PC-3 (cell line): Measurements from ENCODE around the gene CDKN2B-AS1. TPM values are rescaled to one million over a fixed set of nuclear protein-coding genes. Genes with fewer than 3 reads are reported as not detected.

Experiments
- ATAC-seq: fragments of 200-7000 bp; cut with Tn5 transposase; 2 replicates; pipeline ENCODE4 v1.9.1; 2020; ENCODE audit warnings: mild to moderate bottlenecking, moderate library complexity
- BruUV-seq: library from RNA; stranded (reverse); fragments of 400-500 nt; replicated peaks from 2 replicates; lab custom pipeline; 2021; lab: Mats Ljungman, UMichigan
- CTCF ChIA-PET: fragments of 300-600 bp; sonication (Branson Sonifier 250); formaldehyde crosslinking; loops from one replicate; lab custom pipeline; 2022; ENCODE audit warnings: antibody characterized with exemption; lab: Charles Lee
- POLR2A ChIA-PET: fragments of 300-600 bp; sonication (Branson Sonifier 250); formaldehyde crosslinking; loops from one replicate; lab custom pipeline; 2022; ENCODE audit warnings: antibody characterized with exemption; ENCODE audit not compliant: unreplicated experiment; lab: Charles Lee
- DNase-seq: peaks from one replicate; pipeline ENCODE4 v3.0.0-alpha.2; 2015
- H2AFZ ChIP-seq: fragments of 300-600 bp; sonication (generic); 2 replicates; pipeline ENCODE4 v1.6.0; 2016; ENCODE audit warnings: antibody characterized with exemption, low read length
- H3F3A ChIP-seq: fragments of 300-600 bp; sonication (generic); one replicate; pipeline ENCODE4 v1.6.0; 2017; ENCODE audit warnings: antibody characterized with exemption, low read length, control low read depth, mild to moderate bottlenecking; ENCODE audit not compliant: unreplicated experiment
- H3K27ac ChIP-seq: fragments of 300-600 bp; sonication (generic); 2 replicates; pipeline ENCODE4 v1.5.1; 2016; ENCODE audit warnings: mild to moderate bottlenecking, low read length
- H3K27me3 ChIP-seq: fragments of 300-600 bp; sonication (generic); 2 replicates; pipeline ENCODE4 v1.6.1; 2016; ENCODE audit warnings: low read length, mixed read lengths
- H3K36me3 ChIP-seq: fragments of 300-600 bp; sonication (generic); 2 replicates; pipeline ENCODE4 v1.6.1; 2016; ENCODE audit warnings: low read depth, mixed run types, low read length, mixed read lengths
- H3K4me1 ChIP-seq: fragments of 300-600 bp; sonication (generic); 2 replicates; pipeline ENCODE4 v1.5.1; 2016; ENCODE audit warnings: low read length; ENCODE audit not compliant: insufficient read depth
- H3K4me2 ChIP-seq: fragments of 300-600 bp; sonication (generic); 2 replicates; pipeline ENCODE4 v1.6.0; 2016; ENCODE audit warnings: low read length
- H3K4me3 ChIP-seq: fragments of 300-600 bp; sonication (generic); 2 replicates; pipeline ENCODE4 v1.5.1; 2016; ENCODE audit warnings: mild to moderate bottlenecking, low read length, mixed read lengths
- H3K79me2 ChIP-seq: fragments of 300-600 bp; sonication (generic); 2 replicates; pipeline ENCODE4 v1.6.1; 2017; ENCODE audit warnings: low read length, mixed read lengths
- H3K9ac ChIP-seq: fragments of 300-600 bp; sonication (generic); 2 replicates; pipeline ENCODE4 v1.6.0; 2016; ENCODE audit warnings: mild to moderate bottlenecking, low read length
- H3K9me2 ChIP-seq: fragments of 300-600 bp; sonication (generic); replicated peaks from 2 replicates; pipeline ENCODE4 v1.6.1; 2016; ENCODE audit warnings: mixed run types, low read length, mixed read lengths
- H3K9me3 ChIP-seq: fragments of 300-600 bp; sonication (generic); 2 replicates; pipeline ENCODE4 v1.6.1; 2016; ENCODE audit warnings: low read length, mixed read lengths
- H4K20me1 ChIP-seq: fragments of 300-600 bp; sonication (generic); 2 replicates; pipeline ENCODE4 v1.6.1; 2016; ENCODE audit warnings: low read length, mixed read lengths
- EZH2 ChIP-seq: fragments of 300-600 bp; sonication (generic); IDR thresholded peaks from one replicate; pipeline ENCODE4 v1.6.1; 2017; ENCODE audit warnings: antibody characterized with exemption, mild to moderate bottlenecking, low read length; ENCODE audit not compliant: unreplicated experiment
- EZH2phosphoT487 ChIP-seq: fragments of 300-600 bp; sonication (generic); IDR thresholded peaks from 2 replicates; pipeline ENCODE4 v1.6.1; 2018; ENCODE audit warnings: mild to moderate bottlenecking, antibody characterized with exemption, low read length, borderline replicate concordance
- intact Hi-C: fragments of 100-400 bp; cut with micrococcal nuclease; formaldehyde crosslinking; loops from 2 replicates; pipeline ENCODE4 v1.9.0; 2023
- total RNA-seq: library from RNA; depleted of rRNA; stranded (reverse); fragments of >200 nt; gene quantifications from 2 replicates; pipeline ENCODE4 v1.2.3, GENCODE V29; 2014
- TF ChIP-seq, protein P1 (sequence below): fragments of 300-600 bp; sonication (generic); conservative IDR thresholded peaks from 2 replicates; pipeline ENCODE4 v1.5.1; 2017; ENCODE audit warnings: antibody characterized with exemption, low read depth, mild to moderate bottlenecking, low read length

CDKN2B-AS1 gene
- total RNA-seq, 1 experiment from 2014 or later, result 2.0 TPM

DNA sequence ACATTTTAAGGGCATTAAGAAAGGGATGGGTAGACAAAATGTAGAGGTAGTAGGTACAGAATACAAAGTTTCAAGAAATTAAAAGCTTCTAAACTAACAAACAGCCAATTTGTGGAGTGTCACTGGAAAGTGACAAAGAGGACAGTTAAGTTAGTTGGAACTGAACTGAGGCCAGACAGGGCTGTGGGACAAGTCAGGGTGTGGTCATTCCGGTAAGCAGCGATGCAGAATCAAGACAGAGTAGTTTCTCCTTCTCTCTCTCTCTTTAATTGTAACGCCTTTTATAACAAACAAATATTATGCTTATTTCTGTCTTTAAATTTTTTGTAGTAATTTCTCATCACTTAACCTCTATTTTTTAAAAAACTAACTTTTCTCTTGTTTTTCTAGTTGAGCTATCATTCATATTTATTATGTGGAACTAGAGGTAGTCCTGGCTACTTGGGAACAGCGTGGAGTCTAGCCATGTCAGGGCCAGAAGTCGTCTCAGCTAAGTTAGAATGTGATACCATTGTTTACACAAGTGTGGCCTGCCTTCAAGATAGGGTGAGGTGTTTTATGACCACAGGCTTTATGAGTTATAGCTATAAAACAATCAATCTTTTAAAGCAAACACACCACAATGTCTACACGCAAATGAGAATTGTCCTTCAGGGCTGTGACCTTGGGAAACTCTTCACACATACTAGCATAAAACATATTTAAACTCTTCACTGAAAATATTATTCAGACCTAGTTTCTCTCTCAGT, 129.8 kb downstream of the CDKN2B-AS1 start:
- Histone ChIP-seq H3K36me3 (no peaks in the 10 kb centered on the region), H4K20me1 (no peaks in the 10 kb centered on the region), H3K4me2 (peak overlapping the region; percentile 45), H3K79me2 (no peaks in the 10 kb centered on the region), H3K4me3 (no peak overlapping the region; the same call in 1 of the 2 replicates), H3F3A (no peaks in the 10 kb centered on the region), H3K9me2 (no peaks in the 10 kb centered on the region), H3K9ac (peak overlapping the region; percentile 31; the same call in 1 of the 2 replicates), H3K9me3 (no peaks in the 10 kb centered on the region), H3K4me1 (peaks cover 14% of the 10 kb centered on the region), H2AFZ (peak overlapping the region; percentile 27; the same call in 1 of the 2 replicates), H3K27ac (peak overlapping the region; percentile 71), H3K27me3 (no peaks in the 10 kb centered on the region)
- TSS peak; percentile 75 for BruUV-seq
- intact Hi-C loops, result loop anchor here (1.0 to 5.0 kb wide), 3 partner anchors 35 to 117 kb away; partner anchors contain the start of gene CDKN2B
- ATAC-seq (peak; percentile 100), DNase-seq (peak; percentile 73)
- POLR2A ChIA-PET, result interaction anchor here (0.6 kb wide), 2 partner anchors 20 to 116 kb away, joined by 3 read pairs; partner anchors contain the start of gene CDKN2B
- TF ChIP-seq EZH2, result no peak
- TF ChIP-seq EZH2phosphoT487, result no peak
- TF ChIP-seq, protein P1, sequence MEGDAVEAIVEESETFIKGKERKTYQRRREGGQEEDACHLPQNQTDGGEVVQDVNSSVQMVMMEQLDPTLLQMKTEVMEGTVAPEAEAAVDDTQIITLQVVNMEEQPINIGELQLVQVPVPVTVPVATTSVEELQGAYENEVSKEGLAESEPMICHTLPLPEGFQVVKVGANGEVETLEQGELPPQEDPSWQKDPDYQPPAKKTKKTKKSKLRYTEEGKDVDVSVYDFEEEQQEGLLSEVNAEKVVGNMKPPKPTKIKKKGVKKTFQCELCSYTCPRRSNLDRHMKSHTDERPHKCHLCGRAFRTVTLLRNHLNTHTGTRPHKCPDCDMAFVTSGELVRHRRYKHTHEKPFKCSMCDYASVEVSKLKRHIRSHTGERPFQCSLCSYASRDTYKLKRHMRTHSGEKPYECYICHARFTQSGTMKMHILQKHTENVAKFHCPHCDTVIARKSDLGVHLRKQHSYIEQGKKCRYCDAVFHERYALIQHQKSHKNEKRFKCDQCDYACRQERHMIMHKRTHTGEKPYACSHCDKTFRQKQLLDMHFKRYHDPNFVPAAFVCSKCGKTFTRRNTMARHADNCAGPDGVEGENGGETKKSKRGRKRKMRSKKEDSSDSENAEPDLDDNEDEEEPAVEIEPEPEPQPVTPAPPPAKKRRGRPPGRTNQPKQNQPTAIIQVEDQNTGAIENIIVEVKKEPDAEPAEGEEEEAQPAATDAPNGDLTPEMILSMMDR, result no peak
- CTCF ChIA-PET, result interaction anchor here (0.5 kb wide), 1 partner anchor 34 kb away, joined by 3 read pairs; no protein-coding TSS in a partner anchor

DNA sequence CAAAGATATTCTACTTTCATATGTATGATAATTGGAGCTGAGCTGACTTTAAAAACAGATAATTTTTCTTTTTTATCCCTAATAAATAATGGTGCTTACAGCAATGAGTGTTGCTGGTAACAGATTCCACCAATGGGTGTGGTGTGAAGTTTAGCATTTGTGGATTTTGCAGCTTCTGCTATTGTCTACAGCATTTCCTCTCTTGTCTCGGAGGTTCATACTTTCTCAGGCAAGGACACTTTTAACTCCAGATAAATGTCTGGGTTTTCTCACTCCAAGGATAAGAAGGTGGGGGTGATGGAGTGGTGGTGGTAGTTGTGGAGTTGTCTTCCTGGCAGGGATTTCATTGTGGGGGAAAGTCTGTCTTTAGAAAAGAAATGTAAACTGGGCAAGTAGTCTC, 134.5 kb downstream of the CDKN2B-AS1 start:
- Histone ChIP-seq H3K9ac (no peak overlapping the region), H3F3A (no peaks in the 10 kb centered on the region), H2AFZ (no peak overlapping the region), H3K4me3 (no peak overlapping the region), H3K4me2 (no peak overlapping the region), H3K27ac (no peak overlapping the region), H3K79me2 (no peaks in the 10 kb centered on the region), H3K36me3 (no peaks in the 10 kb centered on the region), H4K20me1 (no peaks in the 10 kb centered on the region), H3K9me3 (no peaks in the 10 kb centered on the region), H3K4me1 (peaks cover 19% of the 10 kb centered on the region), H3K9me2 (no peaks in the 10 kb centered on the region), H3K27me3 (no peaks in the 10 kb centered on the region)
- intact Hi-C loops, result no loop called here
- TF ChIP-seq, protein P1, result no peak
- TF ChIP-seq EZH2 (no peak), EZH2phosphoT487 (no peak)
- ATAC-seq (no peak), DNase-seq (no peak)
- CTCF ChIA-PET, result interaction anchor here (0.6 kb wide), 1 partner anchor 1573 kb away, joined by 4 read pairs; no protein-coding TSS in a partner anchor
- POLR2A ChIA-PET, result no interaction called here
- no TSS peak for BruUV-seq

- POLR2A ChIA-PET, result no interaction called here
- Histone ChIP-seq H3K79me2 (no peaks in the 10 kb centered on the region), H3K4me1 (peaks cover 15% of the 10 kb centered on the region), H4K20me1 (no peaks in the 10 kb centered on the region), H3K9ac (no peak overlapping the region), H3K4me3 (no peak overlapping the region), H3K36me3 (no peaks in the 10 kb centered on the region), H3K27ac (no peak overlapping the region), H3K27me3 (no peaks in the 10 kb centered on the region), H3K9me2 (no peaks in the 10 kb centered on the region), H3F3A (no peaks in the 10 kb centered on the region), H3K4me2 (no peak overlapping the region), H2AFZ (no peak overlapping the region), H3K9me3 (no peaks in the 10 kb centered on the region)
- ATAC-seq, result no peak
- intact Hi-C loops, result no loop called here
- DNase-seq, result no peak
- CTCF ChIA-PET, result no interaction called here
- no TSS peak for BruUV-seq
- no peak for TF ChIP-seq EZH2phosphoT487
- no peak for TF ChIP-seq EZH2
- TF ChIP-seq, protein P1, result no peak
Observed at GRCh38 chr9:22129633-22130032, 135.0 kb downstream of the CDKN2B-AS1 start.
